Mesendoderm (in vitro differentiated cells): Measurements from ENCODE around the gene MRAS.

Experiments used
- DNase-seq: peaks from one replicate; pipeline ENCODE4 v3.0.0; 2013
- H2AK5ac ChIP-seq: 2 replicates; pipeline ENCODE4 v1.6.1; 2013; ENCODE audit warnings: low read length, inconsistent platforms
- H2BK120ac ChIP-seq: 2 replicates; pipeline ENCODE4 v1.6.1; 2013; ENCODE audit warnings: low read depth, mild to moderate bottlenecking, low read length, moderate library complexity, mixed read lengths
- H2BK15ac ChIP-seq: replicated peaks from 2 replicates; pipeline ENCODE4 v1.6.1; 2013; ENCODE audit warnings: low read depth, mild to moderate bottlenecking, moderate library complexity
- H2BK5ac ChIP-seq: 2 replicates; pipeline ENCODE4 v1.6.1; 2013; ENCODE audit warnings: low read length, inconsistent platforms
- H3K18ac ChIP-seq: 2 replicates; pipeline ENCODE4 v1.6.1; 2013; ENCODE audit warnings: mild to moderate bottlenecking, low read length, mixed read lengths
- H3K23ac ChIP-seq: one replicate; pipeline ENCODE4 v1.6.1; 2013; ENCODE audit warnings: low read length
- H3K27ac ChIP-seq: 2 replicates; pipeline ENCODE4 v1.5.1; 2013; ENCODE audit warnings: low read depth, mild to moderate bottlenecking, inconsistent platforms, low read length, moderate library complexity
- H3K27me3 ChIP-seq: 2 replicates; pipeline ENCODE4 v1.6.1; 2013; ENCODE audit warnings: low read length, control low read depth, mild to moderate bottlenecking, inconsistent platforms; ENCODE audit not compliant: insufficient read depth, poor library complexity
- H3K36me3 ChIP-seq: 2 replicates; pipeline ENCODE4 v1.6.1; 2013; ENCODE audit warnings: low read length, inconsistent platforms; ENCODE audit not compliant: control insufficient read depth, insufficient read depth
- H3K4ac ChIP-seq: one replicate; pipeline ENCODE4 v1.6.1; 2013; ENCODE audit warnings: low read depth, mild to moderate bottlenecking, low read length, moderate library complexity
- H3K4me1 ChIP-seq: 2 replicates; pipeline ENCODE4 v1.6.1; 2013; ENCODE audit warnings: low read depth, low read length, inconsistent platforms; ENCODE audit not compliant: control insufficient read depth
- H3K4me2 ChIP-seq: 2 replicates; pipeline ENCODE4 v1.6.1; 2013; ENCODE audit warnings: low read length
- H3K4me3 ChIP-seq: 2 replicates; pipeline ENCODE4 v1.5.1; 2013; ENCODE audit warnings: mild to moderate bottlenecking, low read length
- H3K56ac ChIP-seq: one replicate; pipeline ENCODE4 v1.6.1; 2013; ENCODE audit warnings: low read length
- H3K79me1 ChIP-seq: 2 replicates; pipeline ENCODE4 v1.6.1; 2013; ENCODE audit warnings: low read length, inconsistent platforms
- H3K79me2 ChIP-seq: 2 replicates; pipeline ENCODE4 v1.6.1; 2013; ENCODE audit warnings: mild to moderate bottlenecking, low read length; ENCODE audit not compliant: control insufficient read depth, insufficient read depth
- H3K9ac ChIP-seq: 2 replicates; pipeline ENCODE4 v1.6.1; 2013; ENCODE audit warnings: low read length, inconsistent platforms
- H4K5ac ChIP-seq: one replicate; pipeline ENCODE4 v1.6.1; 2013; ENCODE audit warnings: low read length
- H4K8ac ChIP-seq: one replicate; pipeline ENCODE4 v1.6.1; 2013; ENCODE audit warnings: low read depth, mild to moderate bottlenecking, control low read depth, low read length, moderate library complexity
- WGBS: extraction: QIAGEN DNeasy Blood & Tissue Kit; methylation state at CpG from one replicate; pipeline ENCODE4 v1.1.7; 2013; ENCODE audit warnings: low lambda C conversion rate, missing lambda C conversion rate; ENCODE audit not compliant: insufficient coverage; ENCODE audit errors: extremely low coverage; 5-methylcytosine and 5-hydroxymethylcytosine counted together

MRAS gene

GRCh38 chr3:138442433-138442832 lies 94.1 kb downstream of the MRAS start:
- no peak overlapping the region for H3K9ac ChIP-seq
- no peak overlapping the region for H3K56ac ChIP-seq
- no peaks in the 10 kb centered on the region for H3K27me3 ChIP-seq
- no peaks in the 10 kb centered on the region for H3K79me2 ChIP-seq
- no peak overlapping the region for H3K23ac ChIP-seq
- H3K4me1 ChIP-seq: peaks cover 3% of the 10 kb centered on the region
- H2AK5ac ChIP-seq: no peak overlapping the region
- H3K27ac ChIP-seq: no peak overlapping the region
- no peak overlapping the region for H2BK120ac ChIP-seq
- H3K4ac ChIP-seq: no peak overlapping the region
- no peak overlapping the region for H4K8ac ChIP-seq
- no peak overlapping the region for H3K4me3 ChIP-seq
- H2BK5ac ChIP-seq: no peak overlapping the region
- H4K5ac ChIP-seq: no peak overlapping the region
- WGBS: no CpG with 5 or more reads among the region's 5 CpGs
- H3K18ac ChIP-seq: no peak overlapping the region
- peak; percentile 85 for DNase-seq
- no peaks in the 10 kb centered on the region for H3K79me1 ChIP-seq
- H3K36me3 ChIP-seq: no peaks in the 10 kb centered on the region
- no peak overlapping the region for H3K4me2 ChIP-seq
- no peak overlapping the region for H2BK15ac ChIP-seq

GRCh38 chr3:138443091-138443490 lies 94.7 kb downstream of the MRAS start:
- no peak overlapping the region for H3K27ac ChIP-seq
- no peak overlapping the region for H2AK5ac ChIP-seq
- H2BK5ac ChIP-seq: no peak overlapping the region
- H3K79me1 ChIP-seq: no peaks in the 10 kb centered on the region
- no CpG with 5 or more reads among the region's 2 CpGs for WGBS
- no peak overlapping the region for H4K5ac ChIP-seq
- H3K9ac ChIP-seq: peak overlapping the region; percentile 18
- no peak overlapping the region for H3K4me3 ChIP-seq
- H2BK120ac ChIP-seq: no peak overlapping the region
- H3K27me3 ChIP-seq: no peaks in the 10 kb centered on the region
- H3K4ac ChIP-seq: no peak overlapping the region
- peak; percentile 66 for DNase-seq
- no peak overlapping the region for H2BK15ac ChIP-seq
- peaks cover 3% of the 10 kb centered on the region for H3K4me1 ChIP-seq
- no peak overlapping the region for H3K23ac ChIP-seq
- H3K56ac ChIP-seq: no peak overlapping the region
- no peaks in the 10 kb centered on the region for H3K79me2 ChIP-seq
- H3K4me2 ChIP-seq: no peak overlapping the region
- no peak overlapping the region for H3K18ac ChIP-seq
- H4K8ac ChIP-seq: no peak overlapping the region
- no peaks in the 10 kb centered on the region for H3K36me3 ChIP-seq

- no peak overlapping the region for H2AK5ac ChIP-seq
- H3K56ac ChIP-seq: peak overlapping the region; percentile 10
- no peaks in the 10 kb centered on the region for H3K79me1 ChIP-seq
- no peak overlapping the region for H4K5ac ChIP-seq
- H3K4ac ChIP-seq: no peak overlapping the region
- no peak overlapping the region for H3K4me2 ChIP-seq
- H3K4me1 ChIP-seq: peaks cover 3% of the 10 kb centered on the region
- no peak for DNase-seq
- H3K4me3 ChIP-seq: no peak overlapping the region
- no peaks in the 10 kb centered on the region for H3K79me2 ChIP-seq
- no peak overlapping the region for H2BK15ac ChIP-seq
- no peaks in the 10 kb centered on the region for H3K36me3 ChIP-seq
- H2BK120ac ChIP-seq: no peak overlapping the region
- no peak overlapping the region for H2BK5ac ChIP-seq
- no CpG with 5 or more reads among the region's 14 CpGs for WGBS
- H4K8ac ChIP-seq: no peak overlapping the region
- no peak overlapping the region for H3K23ac ChIP-seq
- no peak overlapping the region for H3K9ac ChIP-seq
- H3K27ac ChIP-seq: no peak overlapping the region
- no peaks in the 10 kb centered on the region for H3K27me3 ChIP-seq
- no peak overlapping the region for H3K18ac ChIP-seq
Observed at GRCh38 chr3:138443521-138444503, 95.4 kb downstream of the MRAS start.

- Histone ChIP-seq H3K27ac (no peak overlapping the region), H3K4me3 (no peak overlapping the region), H3K4me2 (no peak overlapping the region), H3K4ac (no peak overlapping the region), H4K8ac (no peak overlapping the region), H2AK5ac (no peak overlapping the region), H3K27me3 (no peaks in the 10 kb centered on the region), H3K79me2 (no peaks in the 10 kb centered on the region), H3K4me1 (peaks cover 3% of the 10 kb centered on the region), H3K18ac (no peak overlapping the region), H3K56ac (no peak overlapping the region), H3K79me1 (no peaks in the 10 kb centered on the region), H2BK5ac (no peak overlapping the region), H4K5ac (no peak overlapping the region), H2BK15ac (no peak overlapping the region), H3K36me3 (no peaks in the 10 kb centered on the region), H3K9ac (no peak overlapping the region), H2BK120ac (no peak overlapping the region), H3K23ac (no peak overlapping the region)
- no CpG with 5 or more reads among the region's 7 CpGs for WGBS
- DNase-seq: no peak
Observed at GRCh38 chr3:138445236-138445635, 96.9 kb downstream of the MRAS start.

- H2BK120ac ChIP-seq: no peak overlapping the region
- WGBS: no CpG with 5 or more reads among the region's 4 CpGs
Observed at GRCh38 chr3:138445654-138446053, 97.3 kb downstream of the MRAS start.

More at GRCh38 chr3:138445654-138446053, 97.3 kb downstream of the MRAS start:
- Histone ChIP-seq H3K4me2 (no peak overlapping the region), H3K4me1 (peaks cover 3% of the 10 kb centered on the region), H2BK5ac (no peak overlapping the region), H4K5ac (no peak overlapping the region), H2BK15ac (no peak overlapping the region), H2AK5ac (no peak overlapping the region), H3K4ac (no peak overlapping the region), H3K27ac (no peak overlapping the region), H4K8ac (no peak overlapping the region), H3K9ac (no peak overlapping the region), H3K79me2 (no peaks in the 10 kb centered on the region), H3K36me3 (no peaks in the 10 kb centered on the region), H3K56ac (no peak overlapping the region), H3K27me3 (no peaks in the 10 kb centered on the region), H3K23ac (no peak overlapping the region), H3K4me3 (no peak overlapping the region), H3K79me1 (no peaks in the 10 kb centered on the region), H3K18ac (no peak overlapping the region)
- DNase-seq: no peak
